MCF 10A (cell line): ENCODE measurements around the gene SAP30. TPM values are rescaled to one million over a fixed set of nuclear protein-coding genes. Genes with fewer than 3 reads are reported as not detected.

ENCODE experiments used
- BruUV-seq: library from RNA; stranded (reverse); fragments of 400-500 nt; replicated peaks from 2 replicates; lab custom pipeline; 2021; lab: Mats Ljungman, UMichigan
- CTCF ChIA-PET: fragments of 300-600 bp; sonication (Branson Sonifier 250); formaldehyde crosslinking; extraction: SDS; loops from one replicate; lab custom pipeline; 2021; ENCODE audit warnings: antibody characterized with exemption, inconsistent platforms; lab: Yijun Ruan, JAX
- POLR2A ChIA-PET: fragments of 300-600, 350-650 bp; sonication (Branson Sonifier 250); formaldehyde crosslinking; extraction: SDS; loops from one replicate; lab custom pipeline; 2020; ENCODE audit warnings: antibody characterized with exemption, inconsistent platforms; lab: Yijun Ruan, JAX
- DNase-seq: peaks from one replicate; pipeline ENCODE4 v3.0.0-alpha.2; 2018; ENCODE audit not compliant: unreplicated experiment
- H3K27ac Mint-ChIP-seq: one replicate; pipeline ENCODE4 v1.8.0; 2022; ENCODE audit warnings: mild to moderate bottlenecking, low read depth, mixed read lengths; ENCODE audit not compliant: unreplicated experiment
- H3K27me3 Mint-ChIP-seq: one replicate; pipeline ENCODE4 v1.8.0; 2022; ENCODE audit warnings: mixed read lengths; ENCODE audit not compliant: insufficient read depth, unreplicated experiment
- H3K36me3 Mint-ChIP-seq: one replicate; pipeline ENCODE4 v1.8.0; 2022; ENCODE audit warnings: mild to moderate bottlenecking, moderate library complexity, mixed read lengths; ENCODE audit not compliant: insufficient read depth, unreplicated experiment
- H3K4me1 Mint-ChIP-seq: one replicate; pipeline ENCODE4 v1.8.0; 2022; ENCODE audit warnings: mixed read lengths; ENCODE audit not compliant: insufficient read depth, unreplicated experiment
- H3K4me3 Mint-ChIP-seq: one replicate; pipeline ENCODE4 v1.8.0; 2022; ENCODE audit warnings: mild to moderate bottlenecking, moderate library complexity, mixed read lengths; ENCODE audit not compliant: unreplicated experiment
- H3K9me3 Mint-ChIP-seq: one replicate; pipeline ENCODE4 v1.8.0; 2022; ENCODE audit warnings: mixed read lengths; ENCODE audit not compliant: unreplicated experiment
- CTCF ChIP-seq: fragments of 200-600 bp; IDR thresholded peaks from one replicate; pipeline ENCODE4 v1.8.0; 2022; ENCODE audit warnings: antibody characterized with exemption, mild to moderate bottlenecking; ENCODE audit not compliant: unreplicated experiment
- intact Hi-C: fragments of 100-400 bp; cut with micrococcal nuclease; formaldehyde crosslinking; loops from 2 replicates; pipeline ENCODE4 v1.14.1; 2022
- total RNA-seq: library from RNA; stranded (reverse); gene quantifications from 2 replicates; pipeline ENCODE4 v1.2.3, GENCODE V29; 2022

SAP30 gene
- total RNA-seq, 1 experiment from 2014 or later = 30.6 TPM

- no peaks in the 10 kb centered on the region for H3K36me3 Mint-ChIP-seq
- TF ChIP-seq CTCF = no peak
- H3K27ac Mint-ChIP-seq = no peak overlapping the region
- H3K27me3 Mint-ChIP-seq = no peaks in the 10 kb centered on the region
- H3K9me3 Mint-ChIP-seq = no peaks in the 10 kb centered on the region
- no TSS peak for BruUV-seq
- ChIA-PET POLR2A (interaction anchor here (3.4 to 5.3 kb wide), 2 partner anchors 11 to 47 kb away, joined by 15 to 40 read pairs; partner anchors contain the start of genes HMGB2 and SAP30), CTCF (interaction anchor here (0.7 kb wide), 1 partner anchor 10 kb away, joined by 3 read pairs; no protein-coding TSS in a partner anchor)
- no peaks in the 10 kb centered on the region for H3K4me1 Mint-ChIP-seq
- H3K4me3 Mint-ChIP-seq = no peak overlapping the region
- no peak for DNase-seq
- intact Hi-C loops = no loop called here
These were observed 10.9 kb downstream of the SAP30 start for GRCh38 chr4:173381610-173382009.

- ChIA-PET CTCF (interaction anchor here (1.2 kb wide), 1 partner anchor 20 kb away, joined by 3 read pairs; no protein-coding TSS in a partner anchor), POLR2A (interaction anchor here (3.4 to 5.3 kb wide), 2 partner anchors 11 to 48 kb away, joined by 15 to 40 read pairs; partner anchors contain the start of genes HMGB2 and SAP30)
- no peak for TF ChIP-seq CTCF
- no peaks in the 10 kb centered on the region for H3K36me3 Mint-ChIP-seq
- intact Hi-C loops = no loop called here
- H3K4me1 Mint-ChIP-seq = no peaks in the 10 kb centered on the region
- no peak for DNase-seq
- no peak overlapping the region for H3K4me3 Mint-ChIP-seq
- no peaks in the 10 kb centered on the region for H3K27me3 Mint-ChIP-seq
- no peaks in the 10 kb centered on the region for H3K9me3 Mint-ChIP-seq
- H3K27ac Mint-ChIP-seq = no peak overlapping the region
- no TSS peak for BruUV-seq
These were observed 11.6 kb downstream of the SAP30 start for GRCh38 chr4:173382349-173382748.

- CTCF ChIA-PET = interaction anchor here (1.2 kb wide), 1 partner anchor 26 kb away, joined by 3 read pairs; no protein-coding TSS in a partner anchor
- DNase-seq = no peak
- no TSS peak for BruUV-seq
- no peak for TF ChIP-seq CTCF
- H3K4me3 Mint-ChIP-seq = no peak overlapping the region
- H3K36me3 Mint-ChIP-seq = peaks cover 12% of the 10 kb centered on the region
- H3K4me1 Mint-ChIP-seq = no peaks in the 10 kb centered on the region
- intact Hi-C loops = no loop called here
- POLR2A ChIA-PET = interaction anchor here (1.1 to 1.3 kb wide), 2 partner anchors 28 to 53 kb away, joined by 3 read pairs; partner anchors contain the start of gene HMGB2
- H3K27me3 Mint-ChIP-seq = no peaks in the 10 kb centered on the region
- no peaks in the 10 kb centered on the region for H3K9me3 Mint-ChIP-seq
- no peak overlapping the region for H3K27ac Mint-ChIP-seq
These were observed 16.0 kb downstream of the SAP30 start for GRCh38 chr4:173386751-173387150.

- ChIA-PET CTCF (interaction anchor here (0.5 to 0.6 kb wide), 2 partner anchors 10 to 626 kb away, joined by 3 read pairs; no protein-coding TSS in a partner anchor), POLR2A (interaction anchor here (1.7 kb wide), 1 partner anchor 17 kb away, joined by 3 read pairs; no protein-coding TSS in a partner anchor)
- Mint-ChIP-seq H3K27me3 (no peaks in the 10 kb centered on the region), H3K4me1 (no peaks in the 10 kb centered on the region), H3K27ac (no peak overlapping the region), H3K9me3 (peaks cover 8% of the 10 kb centered on the region), H3K4me3 (no peak overlapping the region), H3K36me3 (peaks cover 14% of the 10 kb centered on the region)
- no peak for TF ChIP-seq CTCF
- intact Hi-C loops = no loop called here
- BruUV-seq = no TSS peak
- no peak for DNase-seq
These were observed 20.9 kb downstream of the SAP30 start for GRCh38 chr4:173391701-173392100.
